Loucy (cell line): ENCODE measurements around the gene GABRG3.

Experiments used
- H2AFZ ChIP-seq: fragments of 200-600 bp; sonication (generic); 2 replicates; pipeline ENCODE4 v1.6.0; 2016; ENCODE audit warnings: antibody characterized with exemption, mild to moderate bottlenecking, low read length, moderate library complexity
- H3F3A ChIP-seq: fragments of 200-600 bp; 2 replicates; pipeline ENCODE4 v1.6.0; 2016; ENCODE audit warnings: antibody characterized with exemption, low read depth, mild to moderate bottlenecking
- H3K27me3 ChIP-seq: fragments of 200-600 bp; sonication (generic); 2 replicates; pipeline ENCODE4 v1.6.1; 2014; ENCODE audit warnings: low read length, mild to moderate bottlenecking; ENCODE audit not compliant: insufficient read depth, poor library complexity, severe bottlenecking
- H3K36me3 ChIP-seq: fragments of 200-600 bp; sonication (generic); 2 replicates; pipeline ENCODE4 v1.6.1; 2016; ENCODE audit warnings: low read length; ENCODE audit not compliant: insufficient read depth
- H3K4me1 ChIP-seq: fragments of 200-600 bp; sonication (generic); 2 replicates; pipeline ENCODE4 v1.5.1; 2014; ENCODE audit warnings: low read length, mild to moderate bottlenecking; ENCODE audit not compliant: insufficient read depth, poor library complexity, severe bottlenecking
- H3K4me2 ChIP-seq: fragments of 200-600 bp; sonication (generic); 2 replicates; pipeline ENCODE4 v1.6.0; 2014; ENCODE audit warnings: antibody characterized with exemption, low read length, low read depth, mild to moderate bottlenecking; ENCODE audit not compliant: poor library complexity, severe bottlenecking
- H3K4me3 ChIP-seq: fragments of 200-600 bp; sonication (generic); 2 replicates; pipeline ENCODE4 v1.5.1; 2014; ENCODE audit warnings: low read length, mild to moderate bottlenecking, mixed read lengths; ENCODE audit not compliant: poor library complexity, severe bottlenecking
- H3K79me2 ChIP-seq: fragments of 200-600 bp; sonication (generic); 2 replicates; pipeline ENCODE4 v1.6.1; 2014; ENCODE audit warnings: low read length; ENCODE audit not compliant: insufficient read depth
- H3K9ac ChIP-seq: fragments of 200-600 bp; sonication (generic); 2 replicates; pipeline ENCODE4 v1.6.0; 2014; ENCODE audit warnings: mild to moderate bottlenecking, low read depth, low read length, moderate library complexity; ENCODE audit not compliant: poor library complexity, severe bottlenecking
- H3K9me2 ChIP-seq: fragments of 200-600 bp; sonication (generic); replicated peaks from 2 replicates; pipeline ENCODE4 v1.6.1; 2016; ENCODE audit warnings: low read depth, low read length, mixed read lengths
- H3K9me3 ChIP-seq: fragments of 200-600 bp; sonication (generic); 2 replicates; pipeline ENCODE4 v1.6.1; 2014; ENCODE audit warnings: mild to moderate bottlenecking, antibody characterized with exemption, low read length, low read depth; ENCODE audit not compliant: insufficient read depth
- H4K20me1 ChIP-seq: fragments of 200-600 bp; sonication (generic); 2 replicates; pipeline ENCODE4 v1.6.0; 2014; ENCODE audit warnings: antibody characterized with exemption, low read length, mild to moderate bottlenecking; ENCODE audit not compliant: insufficient read depth, poor library complexity, severe bottlenecking
- CTCF ChIP-seq: fragments of 200-600 bp; sonication (generic); conservative IDR thresholded peaks from 2 replicates; pipeline ENCODE4 v1.5.1; 2014; ENCODE audit warnings: mild to moderate bottlenecking, antibody characterized with exemption, low read length
- EZH2phosphoT487 ChIP-seq: fragments of 200-600 bp; IDR thresholded peaks from 2 replicates; pipeline ENCODE4 v1.6.1; 2018; ENCODE audit warnings: antibody characterized with exemption, mild to moderate bottlenecking, moderate library complexity, borderline replicate concordance

The GABRG3 gene

DNA sequence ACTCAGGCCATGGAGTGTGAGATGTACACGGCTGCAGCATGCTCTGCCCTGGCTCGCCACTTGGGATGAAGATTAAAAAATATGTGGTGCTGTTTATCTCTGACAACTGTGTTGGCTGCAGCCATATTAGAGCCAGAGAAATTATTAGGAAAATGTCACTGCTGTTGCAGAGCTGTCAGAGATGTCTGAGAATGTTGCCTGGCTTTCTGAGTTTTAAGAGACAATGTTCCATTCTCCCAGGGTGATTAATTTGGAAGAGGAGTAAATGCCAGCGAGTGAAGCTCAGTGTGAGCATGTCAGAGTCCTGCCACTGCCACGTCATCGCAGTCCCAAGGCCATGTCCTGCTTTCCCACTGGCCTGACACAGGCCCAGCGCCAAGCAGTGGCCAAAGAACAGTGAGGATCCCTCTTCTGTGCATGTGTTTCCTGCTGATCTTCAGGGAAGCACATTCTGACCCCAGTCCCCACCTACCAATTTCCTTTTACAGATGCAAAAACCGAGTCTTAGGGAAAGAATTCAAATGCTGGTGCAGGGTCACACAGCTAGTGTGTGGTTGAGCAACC is 370.9 kb downstream of the GABRG3 start:
- Histone ChIP-seq H4K20me1 (no peaks in the 10 kb centered on the region), H3F3A (no peaks in the 10 kb centered on the region), H3K4me3 (no peak overlapping the region), H3K36me3 (no peaks in the 10 kb centered on the region), H3K27me3 (no peaks in the 10 kb centered on the region), H3K4me2 (no peak overlapping the region), H2AFZ (no peak overlapping the region), H3K4me1 (no peaks in the 10 kb centered on the region), H3K9me2 (no peaks in the 10 kb centered on the region), H3K9ac (no peak overlapping the region), H3K9me3 (no peaks in the 10 kb centered on the region), H3K79me2 (no peaks in the 10 kb centered on the region)
- no peak for TF ChIP-seq EZH2phosphoT487
- TF ChIP-seq CTCF, result no peak

DNA sequence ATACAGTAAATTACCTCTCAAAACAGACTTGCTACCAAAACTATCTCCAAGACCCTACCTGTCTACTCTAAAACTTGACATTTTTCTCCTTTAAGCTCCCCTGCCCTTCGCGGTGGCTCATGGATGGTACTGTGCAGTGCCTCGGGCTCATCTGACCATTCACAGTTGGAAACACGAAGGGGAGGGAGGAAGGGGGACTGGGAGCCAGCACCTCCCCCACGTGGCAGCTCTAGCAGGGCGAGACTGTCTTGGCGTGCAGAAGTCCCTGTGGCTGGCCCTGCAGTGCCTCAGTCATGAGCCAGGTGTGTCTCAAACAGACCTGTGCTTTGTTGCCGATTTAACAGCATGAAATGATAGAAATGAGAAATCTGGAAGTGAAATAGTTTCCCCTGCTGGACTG is 372.0 kb downstream of the GABRG3 start:
- Histone ChIP-seq H4K20me1 (no peaks in the 10 kb centered on the region), H3K27me3 (no peaks in the 10 kb centered on the region), H3K79me2 (no peaks in the 10 kb centered on the region), H3K4me1 (no peaks in the 10 kb centered on the region), H3F3A (no peaks in the 10 kb centered on the region), H3K9ac (no peak overlapping the region), H2AFZ (no peak overlapping the region), H3K36me3 (no peaks in the 10 kb centered on the region), H3K4me2 (no peak overlapping the region), H3K9me2 (no peaks in the 10 kb centered on the region), H3K9me3 (no peaks in the 10 kb centered on the region), H3K4me3 (no peak overlapping the region)
- TF ChIP-seq CTCF, result no peak
- TF ChIP-seq EZH2phosphoT487, result no peak

DNA sequence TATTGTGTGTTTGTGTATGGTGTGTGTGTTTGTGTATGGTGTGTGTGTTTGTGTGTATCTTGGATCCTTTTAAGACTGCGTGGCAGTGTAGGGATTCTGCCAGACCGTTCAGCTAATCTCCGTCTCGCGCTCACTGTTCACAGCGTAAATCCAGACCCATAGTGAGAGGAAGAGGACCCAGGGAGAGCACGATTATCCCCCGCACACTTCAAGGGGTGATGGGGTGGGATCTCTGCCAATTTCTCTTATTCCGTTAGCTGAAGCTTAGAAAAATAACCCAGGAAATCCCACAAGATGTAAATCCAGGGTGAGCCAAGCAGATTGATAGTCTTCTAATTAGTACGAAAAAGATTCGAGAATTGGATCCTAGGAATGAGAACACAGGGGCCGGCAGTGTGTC is 381.2 kb downstream of the GABRG3 start:
- Histone ChIP-seq H3K4me3 (no peak overlapping the region), H3K9ac (no peak overlapping the region), H3K9me2 (no peaks in the 10 kb centered on the region), H3K27me3 (no peaks in the 10 kb centered on the region), H3K36me3 (no peaks in the 10 kb centered on the region), H3F3A (no peaks in the 10 kb centered on the region), H3K4me1 (no peaks in the 10 kb centered on the region), H2AFZ (no peak overlapping the region), H3K9me3 (peaks cover 19% of the 10 kb centered on the region; the same call in 1 of the 2 replicates), H4K20me1 (no peaks in the 10 kb centered on the region), H3K79me2 (no peaks in the 10 kb centered on the region), H3K4me2 (no peak overlapping the region)
- TF ChIP-seq EZH2phosphoT487 (no peak), CTCF (no peak)
